Gastroesophageal sphincter (tissue), 3 donors: Measurements from ENCODE around the gene NOL9.

Experiments
- CTCF ChIP-seq, 4 experiments: fragments of 200-600 bp in 2 of 4; fragments of 450-650 bp in 2 of 4; sonication (generic) in 1 of 4; IDR thresholded peaks; one replicate each; pipeline ENCODE4 v1.5.1; 2017 to 2019; ENCODE audit warnings: antibody characterized with exemption in 4 of 4, mild to moderate bottlenecking in 2 of 4, moderate library complexity in 2 of 4
- EP300 ChIP-seq: sonication (generic); formaldehyde crosslinking; IDR thresholded peaks from one replicate; pipeline ENCODE4 v1.6.1; 2017; ENCODE audit warnings: antibody characterized with exemption, mild to moderate bottlenecking
- POLR2A ChIP-seq, 2 donors: fragments of 450-650 bp; IDR thresholded peaks; one replicate each; pipeline ENCODE4 v1.6.1; 2017; ENCODE audit warnings: antibody characterized with exemption in 2 of 2, mild to moderate bottlenecking in 2 of 2, moderate library complexity in 1 of 2
- POLR2AphosphoS5 ChIP-seq: sonication (generic); formaldehyde crosslinking; IDR thresholded peaks from one replicate; pipeline ENCODE4 v1.6.1; 2017; ENCODE audit warnings: antibody characterized with exemption

- TF ChIP-seq CTCF (IDR thresholded peaks at IDR 0.05) (no peak), EP300 (no peak), POLR2A (IDR thresholded peaks at IDR 0.05) (no peak), POLR2AphosphoS5 (no peak)
These were observed 32.8 kb downstream of the NOL9 start for GRCh38 chr1:6521536-6521935.
